Loucy (cell line): ENCODE results near the gene TMC2.

Experiments
- EZH2phosphoT487 ChIP-seq: fragments of 200-600 bp; IDR thresholded peaks from 2 replicates; pipeline ENCODE4 v1.6.1; 2018; ENCODE audit warnings: antibody characterized with exemption, mild to moderate bottlenecking, moderate library complexity, borderline replicate concordance
- TF ChIP-seq, protein P1 (sequence below): fragments of 200-600 bp; sonication (generic); conservative IDR thresholded peaks from 2 replicates; pipeline ENCODE4 v1.5.1; 2014; ENCODE audit warnings: mild to moderate bottlenecking, antibody characterized with exemption, low read length

DNA sequence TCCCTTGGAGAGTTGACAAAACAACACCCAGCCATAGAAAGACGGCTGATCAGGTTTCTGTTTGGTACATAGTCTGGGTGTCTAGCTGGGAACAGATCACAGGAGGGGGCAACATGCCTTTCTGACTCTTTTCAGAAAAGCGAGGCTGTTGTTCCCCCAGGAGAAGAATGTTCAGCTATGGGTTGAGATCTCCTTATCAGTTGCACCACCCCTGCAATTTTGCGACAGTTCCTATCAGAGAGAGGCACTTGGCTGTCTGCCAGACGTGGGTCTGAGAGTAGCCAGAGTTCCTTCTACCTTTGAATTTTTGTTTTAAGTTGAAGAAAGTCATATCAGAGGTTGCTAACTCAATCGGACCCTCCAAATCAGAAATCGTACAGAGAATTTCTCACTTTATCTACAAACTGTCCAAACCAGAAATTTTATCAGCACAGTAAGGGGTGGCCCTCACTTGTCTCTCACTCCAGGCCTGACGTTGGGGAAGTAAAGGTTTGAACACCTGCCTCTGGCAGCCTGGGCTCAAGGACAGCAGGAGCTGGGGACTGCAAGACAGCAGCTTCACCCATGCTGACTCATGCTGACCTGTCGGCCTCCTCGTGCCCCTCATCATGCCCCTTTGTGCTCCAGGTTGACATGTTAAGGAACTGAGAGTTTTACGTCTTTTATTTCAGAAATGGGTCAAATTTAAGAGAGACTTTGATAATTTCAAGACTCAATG lies 42.3 kb downstream of the TMC2 start:
- TF ChIP-seq, protein P1, sequence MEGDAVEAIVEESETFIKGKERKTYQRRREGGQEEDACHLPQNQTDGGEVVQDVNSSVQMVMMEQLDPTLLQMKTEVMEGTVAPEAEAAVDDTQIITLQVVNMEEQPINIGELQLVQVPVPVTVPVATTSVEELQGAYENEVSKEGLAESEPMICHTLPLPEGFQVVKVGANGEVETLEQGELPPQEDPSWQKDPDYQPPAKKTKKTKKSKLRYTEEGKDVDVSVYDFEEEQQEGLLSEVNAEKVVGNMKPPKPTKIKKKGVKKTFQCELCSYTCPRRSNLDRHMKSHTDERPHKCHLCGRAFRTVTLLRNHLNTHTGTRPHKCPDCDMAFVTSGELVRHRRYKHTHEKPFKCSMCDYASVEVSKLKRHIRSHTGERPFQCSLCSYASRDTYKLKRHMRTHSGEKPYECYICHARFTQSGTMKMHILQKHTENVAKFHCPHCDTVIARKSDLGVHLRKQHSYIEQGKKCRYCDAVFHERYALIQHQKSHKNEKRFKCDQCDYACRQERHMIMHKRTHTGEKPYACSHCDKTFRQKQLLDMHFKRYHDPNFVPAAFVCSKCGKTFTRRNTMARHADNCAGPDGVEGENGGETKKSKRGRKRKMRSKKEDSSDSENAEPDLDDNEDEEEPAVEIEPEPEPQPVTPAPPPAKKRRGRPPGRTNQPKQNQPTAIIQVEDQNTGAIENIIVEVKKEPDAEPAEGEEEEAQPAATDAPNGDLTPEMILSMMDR, result no peak
- no peak for TF ChIP-seq EZH2phosphoT487
